GM12873 (cell line): ENCODE data around the gene UTP11.

Experiments
- TF ChIP-seq, protein P1 (sequence below): IDR thresholded peaks from 2 replicates; pipeline ENCODE4 v1.5.1; 2012; ENCODE audit warnings: low read depth, mild to moderate bottlenecking, moderate library complexity, low read length, control low read depth; ENCODE audit not compliant: insufficient read depth; ENCODE audit errors: missing control alignments

Gene UTP11

GRCh38 chr1:38074302-38074677 is 61.8 kb downstream of the UTP11 start:
- TF ChIP-seq, protein P1, sequence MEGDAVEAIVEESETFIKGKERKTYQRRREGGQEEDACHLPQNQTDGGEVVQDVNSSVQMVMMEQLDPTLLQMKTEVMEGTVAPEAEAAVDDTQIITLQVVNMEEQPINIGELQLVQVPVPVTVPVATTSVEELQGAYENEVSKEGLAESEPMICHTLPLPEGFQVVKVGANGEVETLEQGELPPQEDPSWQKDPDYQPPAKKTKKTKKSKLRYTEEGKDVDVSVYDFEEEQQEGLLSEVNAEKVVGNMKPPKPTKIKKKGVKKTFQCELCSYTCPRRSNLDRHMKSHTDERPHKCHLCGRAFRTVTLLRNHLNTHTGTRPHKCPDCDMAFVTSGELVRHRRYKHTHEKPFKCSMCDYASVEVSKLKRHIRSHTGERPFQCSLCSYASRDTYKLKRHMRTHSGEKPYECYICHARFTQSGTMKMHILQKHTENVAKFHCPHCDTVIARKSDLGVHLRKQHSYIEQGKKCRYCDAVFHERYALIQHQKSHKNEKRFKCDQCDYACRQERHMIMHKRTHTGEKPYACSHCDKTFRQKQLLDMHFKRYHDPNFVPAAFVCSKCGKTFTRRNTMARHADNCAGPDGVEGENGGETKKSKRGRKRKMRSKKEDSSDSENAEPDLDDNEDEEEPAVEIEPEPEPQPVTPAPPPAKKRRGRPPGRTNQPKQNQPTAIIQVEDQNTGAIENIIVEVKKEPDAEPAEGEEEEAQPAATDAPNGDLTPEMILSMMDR = no peak
